HG02840 (cell line): Measurements from ENCODE around the gene TBC1D13.
"Not testable (repeated sequence)": the region's sequence is repeated elsewhere in the genome, so short reads cannot be mapped to it uniquely, and the experiment has no call there.

Source experiments
- ATAC-seq: cut with Tn5 transposase; IDR thresholded peaks from one replicate; pipeline ENCODE4 v1.9.1; 2021; ENCODE audit warnings: mild to moderate bottlenecking, moderate library complexity, moderate number of reproducible peaks; ENCODE audit not compliant: unreplicated experiment, low FRiP score

Gene TBC1D13

DNA sequence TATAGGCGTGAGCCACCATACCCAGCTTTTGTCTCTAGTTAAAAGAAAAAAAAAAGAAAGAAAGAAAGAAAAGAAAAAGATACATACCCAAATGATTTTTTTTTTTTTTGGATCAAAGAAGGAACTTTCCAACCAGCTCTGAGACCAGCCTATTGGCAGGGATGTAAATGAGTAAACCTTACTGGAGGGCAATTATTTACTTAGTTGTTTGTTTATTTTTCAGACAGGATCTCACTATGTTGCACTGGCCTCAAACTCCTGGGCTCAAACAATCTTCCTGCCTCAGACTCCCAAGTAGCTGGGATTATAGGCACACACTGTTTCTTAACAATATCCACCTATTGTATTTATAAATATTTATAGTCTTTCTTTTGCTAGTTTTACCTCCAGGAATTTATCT lies 53.5 kb downstream of the TBC1D13 start:
- ATAC-seq, result no peak

GRCh38 chr9:128841694-128842492 lies 54.8 kb downstream of the TBC1D13 start:
- no peak for ATAC-seq

DNA sequence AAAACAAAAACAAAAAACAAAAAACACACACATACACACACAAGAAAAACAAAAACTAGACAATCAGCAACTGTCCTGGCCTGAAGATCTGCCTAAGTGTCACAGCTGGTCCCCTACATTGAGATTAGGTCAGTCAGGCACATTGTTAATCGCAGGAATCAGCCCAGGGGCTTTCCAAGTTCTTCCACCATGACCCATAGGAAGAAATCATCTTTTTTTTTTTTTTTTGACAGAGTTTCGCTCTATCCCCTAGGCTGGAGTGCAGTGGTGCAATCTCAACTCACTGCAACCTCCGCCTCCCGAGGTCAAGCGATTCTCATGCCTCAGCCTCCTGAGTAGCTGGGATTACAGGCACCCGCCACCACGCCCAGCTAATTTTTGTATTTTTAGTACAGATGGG lies 56.1 kb downstream of the TBC1D13 start:
- not testable (repeated sequence) for ATAC-seq

- no peak for ATAC-seq
Measured at GRCh38 chr9:128845186-128845931, 58.3 kb downstream of the TBC1D13 start.

DNA sequence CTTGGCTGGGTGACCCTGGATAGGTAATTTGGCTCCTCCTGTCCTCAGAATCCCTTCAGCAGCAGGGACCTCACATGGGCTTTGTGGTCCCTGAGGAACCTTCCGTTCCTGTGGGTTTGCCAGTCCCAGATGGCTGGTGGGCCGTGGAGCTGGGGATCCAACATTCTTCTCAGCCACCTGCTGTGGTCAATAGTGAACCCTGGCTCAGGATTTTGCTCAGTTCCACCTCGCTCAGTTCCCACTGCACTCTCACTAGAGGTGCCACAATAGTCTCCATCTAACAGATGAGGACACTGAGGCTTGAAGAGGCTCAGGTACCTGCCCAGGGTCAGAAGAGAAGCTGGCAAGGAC lies 59.6 kb downstream of the TBC1D13 start:
- ATAC-seq, result no peak

DNA sequence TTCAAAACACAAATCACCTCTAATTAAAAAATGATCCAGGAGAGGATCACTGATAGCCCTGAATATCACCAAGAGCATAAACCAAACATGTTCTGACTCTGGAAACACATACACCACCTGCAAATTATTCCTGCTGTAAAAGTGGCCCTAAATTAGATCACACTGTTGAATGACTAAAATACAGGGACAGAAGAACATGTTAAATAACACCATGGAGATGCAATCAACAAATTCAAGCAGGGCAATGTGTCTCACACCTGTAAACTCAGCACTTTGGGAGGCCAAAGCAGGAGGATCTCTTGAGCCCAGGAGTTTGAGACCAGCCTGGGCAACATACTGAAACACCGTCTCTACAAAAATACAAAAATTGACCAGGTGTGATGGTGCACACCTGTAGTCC lies 60.8 kb downstream of the TBC1D13 start:
- no peak for ATAC-seq

DNA sequence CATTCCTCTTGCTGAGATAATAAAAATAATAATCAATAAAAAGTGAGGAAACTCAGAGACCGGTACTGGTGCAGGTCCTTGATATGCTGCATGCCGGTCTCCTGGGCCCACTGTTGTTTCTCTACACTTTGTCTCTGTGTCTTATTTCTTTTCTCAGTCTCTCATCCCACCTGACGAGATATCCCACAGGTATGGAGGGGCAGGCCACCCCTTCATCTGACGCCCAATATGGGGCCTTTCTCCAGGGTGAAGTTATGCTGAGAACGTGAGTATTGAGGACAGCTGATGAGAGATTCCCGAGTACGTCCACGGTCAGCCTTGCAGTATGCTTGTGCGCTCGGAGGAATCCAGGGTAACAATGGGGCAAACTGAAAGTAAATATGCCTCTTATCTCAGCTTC lies 64.0 kb downstream of the TBC1D13 start:
- not testable (repeated sequence) for ATAC-seq

GRCh38 chr9:128851779-128852600 lies 64.9 kb downstream of the TBC1D13 start:
- not testable (repeated sequence) for ATAC-seq

GRCh38 chr9:128852646-128853045 lies 65.6 kb downstream of the TBC1D13 start:
- ATAC-seq, result not testable (repeated sequence)

DNA sequence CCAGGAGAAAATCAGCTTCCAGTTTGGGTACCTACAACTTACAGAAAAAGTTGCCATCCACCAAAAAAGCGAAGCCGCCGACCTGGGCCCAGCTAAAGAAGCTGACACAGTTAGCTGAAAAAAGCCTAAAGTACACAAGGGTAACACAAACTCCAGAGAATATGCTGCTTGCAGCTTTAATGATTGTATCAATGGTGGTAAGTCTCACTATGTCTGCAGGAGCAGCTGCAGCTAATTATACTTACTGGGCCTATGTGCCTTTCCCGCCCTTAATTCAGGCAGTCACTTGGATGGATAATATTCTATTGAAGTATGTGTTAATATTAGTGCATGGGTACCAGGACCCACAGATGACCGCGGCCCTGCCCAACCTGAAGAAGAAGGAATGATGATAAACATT lies 67.4 kb downstream of the TBC1D13 start:
- ATAC-seq, result not testable (repeated sequence)

DNA sequence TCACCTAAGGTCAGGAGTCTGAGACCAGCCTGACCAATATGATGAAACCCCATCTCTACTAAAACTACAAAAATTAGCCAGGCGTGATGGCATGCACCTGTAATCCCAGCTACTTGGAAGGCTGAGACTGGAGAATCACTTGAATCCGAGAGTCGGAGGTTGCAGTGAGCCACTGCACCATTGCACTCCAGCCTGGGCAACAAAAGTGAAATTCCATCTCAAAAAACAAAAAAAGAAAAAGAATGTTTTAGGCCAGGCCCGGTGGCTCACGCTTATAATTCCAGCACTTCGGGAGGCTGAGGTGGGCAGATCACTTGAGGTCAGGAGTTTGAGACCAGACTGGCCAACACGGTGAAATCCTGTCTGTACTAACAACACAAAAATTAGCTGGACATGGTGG lies 71.4 kb downstream of the TBC1D13 start:
- not testable (repeated sequence) for ATAC-seq
